WTC11 (cell line): ENCODE data around the gene PLEKHA6. TPM values are rescaled to one million over a fixed set of nuclear protein-coding genes. Genes with fewer than 3 reads are reported as not detected.

Experiments
- ATAC-seq: fragments of 200-7000 bp; cut with Tn5 transposase; 2 replicates; pipeline ENCODE4 v1.10.0; 2021; ENCODE audit warnings: mild to moderate bottlenecking, moderate library complexity
- CTCF ChIA-PET: fragments of 300-600 bp; sonication (Branson Sonifier 250); formaldehyde crosslinking; loops from one replicate; lab custom pipeline; 2021; ENCODE audit warnings: antibody characterized with exemption; lab: Charles Lee
- POLR2A ChIA-PET: fragments of 350-600 bp; sonication (Branson Sonifier 250); formaldehyde crosslinking; loops from one replicate; lab custom pipeline; 2021; ENCODE audit warnings: antibody characterized with exemption; lab: Charles Lee
- DNase-seq: peaks from one replicate; pipeline ENCODE4 v3.0.0; 2021; ENCODE audit warnings: low spot score
- H3K27ac Mint-ChIP-seq: 2 replicates; pipeline ENCODE4 v1.8.0; 2021; ENCODE audit warnings: mixed read lengths
- H3K27me3 Mint-ChIP-seq: 2 replicates; pipeline ENCODE4 v1.8.0; 2021; ENCODE audit warnings: low read depth, mild to moderate bottlenecking, moderate library complexity, mixed read lengths
- H3K36me3 Mint-ChIP-seq: 2 replicates; pipeline ENCODE4 v1.8.0; 2021; ENCODE audit warnings: mixed read lengths
- H3K4me1 Mint-ChIP-seq: 2 replicates; pipeline ENCODE4 v1.8.0; 2022; ENCODE audit warnings: mixed read lengths
- H3K4me3 Mint-ChIP-seq: 2 replicates; pipeline ENCODE4 v1.8.0; 2021; ENCODE audit warnings: mild to moderate bottlenecking, moderate library complexity, mixed read lengths
- H3K9me3 Mint-ChIP-seq: 2 replicates; pipeline ENCODE4 v1.8.0; 2021; ENCODE audit warnings: mixed read lengths
- CDX4 ChIP-seq: fragments of 250-450 bp; sonication (Bioruptor Pico); IDR thresholded peaks from 2 replicates; pipeline ENCODE4 v1.9.0; 2021; ENCODE audit warnings: moderate library complexity, mild to moderate bottlenecking, inconsistent platforms, borderline replicate concordance
- CTCF ChIP-seq: fragments of 200-600 bp; IDR thresholded peaks from 2 replicates; pipeline ENCODE4 v1.8.0; 2022; ENCODE audit warnings: antibody characterized with exemption
- ERG ChIP-seq: fragments of 250-450 bp; sonication (Bioruptor Pico); IDR thresholded peaks from 2 replicates; pipeline ENCODE4 v1.8.0; 2021; ENCODE audit warnings: mild to moderate bottlenecking
- ESRRA ChIP-seq: sonication (generic); formaldehyde crosslinking; IDR thresholded peaks from 2 replicates; pipeline ENCODE4 v1.8.1; 2022; ENCODE audit warnings: mild to moderate bottlenecking, missing genetic modification reagents, borderline replicate concordance
- FOXJ3 ChIP-seq: sonication (generic); formaldehyde crosslinking; IDR thresholded peaks from 2 replicates; pipeline ENCODE4 v1.9.0; 2021; ENCODE audit warnings: missing genetic modification reagents, mild to moderate bottlenecking, borderline replicate concordance
- GRHL2 ChIP-seq: fragments of 250-450 bp; sonication (Bioruptor Pico); IDR thresholded peaks from 2 replicates; pipeline ENCODE4 v1.8.0; 2022; ENCODE audit warnings: mild to moderate bottlenecking, moderate library complexity; ENCODE audit not compliant: insufficient replicate concordance, severe bottlenecking
- HMGA2 ChIP-seq: fragments of 250-450 bp; sonication (Bioruptor Pico); IDR thresholded peaks from 2 replicates; pipeline ENCODE4 v1.4.0; 2021; ENCODE audit warnings: mild to moderate bottlenecking, moderate library complexity
- HMGXB4 ChIP-seq: sonication (generic); formaldehyde crosslinking; IDR thresholded peaks from 2 replicates; pipeline ENCODE4 v1.8.1; 2023; ENCODE audit warnings: mild to moderate bottlenecking, moderate library complexity, missing genetic modification reagents
- KAT7 ChIP-seq: sonication (generic); formaldehyde crosslinking; IDR thresholded peaks from 2 replicates; pipeline ENCODE4 v1.8.1; 2023; ENCODE audit warnings: missing genetic modification reagents, mild to moderate bottlenecking, borderline replicate concordance
- NFYB ChIP-seq: sonication (generic); formaldehyde crosslinking; conservative IDR thresholded peaks from 2 replicates; pipeline ENCODE4 v1.8.0; 2022; ENCODE audit warnings: low read depth, missing genetic modification reagents
- NR3C1 ChIP-seq: sonication (generic); formaldehyde crosslinking; conservative IDR thresholded peaks from 2 replicates; pipeline ENCODE4 v1.8.1; 2023; ENCODE audit warnings: low read depth, mild to moderate bottlenecking, missing genetic modification reagents
- PREB ChIP-seq: sonication (generic); formaldehyde crosslinking; IDR thresholded peaks from 2 replicates; pipeline ENCODE4 v1.8.1; 2022; ENCODE audit warnings: mild to moderate bottlenecking, missing genetic modification reagents, moderate library complexity, borderline replicate concordance
- PRRX2 ChIP-seq: fragments of 250-450 bp; sonication (Bioruptor Pico); IDR thresholded peaks from 2 replicates; pipeline ENCODE4 v1.8.0; 2021; ENCODE audit warnings: mild to moderate bottlenecking
- SOX15 ChIP-seq: fragments of 250-450 bp; sonication (Bioruptor Pico); IDR thresholded peaks from 2 replicates; pipeline ENCODE4 v1.9.0; 2021; ENCODE audit warnings: mild to moderate bottlenecking
- TP53 ChIP-seq: sonication (generic); formaldehyde crosslinking; IDR thresholded peaks from 2 replicates; pipeline ENCODE4 v1.8.1; 2023; ENCODE audit warnings: mild to moderate bottlenecking, missing genetic modification reagents
- ZBTB21 ChIP-seq: sonication (generic); formaldehyde crosslinking; IDR thresholded peaks from 2 replicates; pipeline ENCODE4 v1.8.1; 2023; ENCODE audit warnings: mild to moderate bottlenecking, missing genetic modification reagents, borderline replicate concordance
- ZNF232 ChIP-seq: sonication (generic); formaldehyde crosslinking; IDR thresholded peaks from 2 replicates; pipeline ENCODE4 v1.8.0; 2022; ENCODE audit warnings: mild to moderate bottlenecking, missing genetic modification reagents
- ZNF263 ChIP-seq: sonication (generic); formaldehyde crosslinking; IDR thresholded peaks from 2 replicates; pipeline ENCODE4 v1.8.1; 2022; ENCODE audit warnings: low read depth, mild to moderate bottlenecking, moderate library complexity, missing genetic modification reagents
- ZNF396 ChIP-seq: fragments of 250-450 bp; sonication (Bioruptor Pico); IDR thresholded peaks from 2 replicates; pipeline ENCODE4 v1.8.0; 2021; ENCODE audit warnings: mild to moderate bottlenecking, moderate library complexity, borderline replicate concordance
- total RNA-seq: library from RNA; stranded (reverse); gene quantifications from 3 replicates; pipeline ENCODE4 v1.2.3, GENCODE V29; 2021
- TF ChIP-seq, protein P1 (sequence below): sonication (generic); formaldehyde crosslinking; IDR thresholded peaks from 2 replicates; pipeline ENCODE4 v1.8.0; 2023; ENCODE audit warnings: missing genetic modification reagents

PLEKHA6 gene
- total RNA-seq, 1 experiment from 2014 or later: 11.6 TPM

DNA sequence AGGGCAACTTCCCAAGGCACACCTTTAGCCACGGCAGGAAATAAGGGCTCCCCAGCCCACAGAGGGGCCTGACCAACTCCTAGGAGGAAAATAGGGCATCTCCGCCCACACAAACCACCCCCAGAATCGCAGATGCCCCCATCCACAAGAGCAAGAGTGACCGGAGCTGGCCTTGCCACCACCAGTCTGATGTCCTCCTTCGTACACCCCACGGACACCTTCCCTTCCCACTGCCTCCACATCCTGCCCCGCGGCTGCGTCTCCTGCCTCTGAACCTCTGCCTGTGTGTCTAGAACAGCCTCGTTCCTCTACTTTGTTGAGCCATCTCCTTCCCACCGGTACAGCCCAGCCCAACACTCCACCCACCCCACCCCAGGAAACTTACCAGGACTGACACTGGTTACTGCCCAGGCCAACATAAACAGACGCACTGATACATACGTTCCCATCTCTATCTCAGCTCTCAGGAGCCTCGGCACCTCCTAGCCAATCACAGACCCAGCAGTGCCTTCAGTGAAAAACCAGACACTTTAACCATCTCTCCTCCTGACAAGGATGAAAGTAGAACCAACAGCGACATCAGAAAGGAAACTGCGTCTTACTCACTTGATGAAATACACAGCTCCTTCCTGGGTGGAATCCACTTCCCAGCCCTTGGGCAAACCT lies 7.6 kb upstream of the PLEKHA6 start:
- DNase-seq: no peak
- Mint-ChIP-seq H3K4me3 (no peak overlapping the region), H3K36me3 (no peaks in the 10 kb centered on the region), H3K4me1 (peaks cover 5% of the 10 kb centered on the region), H3K9me3 (no peaks in the 10 kb centered on the region), H3K27me3 (peaks cover 11% of the 10 kb centered on the region), H3K27ac (no peak overlapping the region)
- no peak for TF ChIP-seq NR3C1
- no peak for TF ChIP-seq GRHL2 (CRISPR knock-in tag)
- TF ChIP-seq, protein P1, sequence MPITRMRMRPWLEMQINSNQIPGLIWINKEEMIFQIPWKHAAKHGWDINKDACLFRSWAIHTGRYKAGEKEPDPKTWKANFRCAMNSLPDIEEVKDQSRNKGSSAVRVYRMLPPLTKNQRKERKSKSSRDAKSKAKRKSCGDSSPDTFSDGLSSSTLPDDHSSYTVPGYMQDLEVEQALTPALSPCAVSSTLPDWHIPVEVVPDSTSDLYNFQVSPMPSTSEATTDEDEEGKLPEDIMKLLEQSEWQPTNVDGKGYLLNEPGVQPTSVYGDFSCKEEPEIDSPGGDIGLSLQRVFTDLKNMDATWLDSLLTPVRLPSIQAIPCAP: no peak
- TF ChIP-seq ESRRA (CRISPR knock-in tag): no peak
- no peak for TF ChIP-seq SOX15
- no peak for TF ChIP-seq HMGA2 (CRISPR knock-in tag)
- TF ChIP-seq CDX4 (CRISPR knock-in tag): no peak
- no peak for TF ChIP-seq ZNF396 (CRISPR knock-in tag)
- no peak for TF ChIP-seq ERG (CRISPR knock-in tag)
- TF ChIP-seq PRRX2: no peak
- no peak for TF ChIP-seq TP53
- no peak for TF ChIP-seq ZNF263 (CRISPR knock-in tag)
- no peak for TF ChIP-seq ZNF232 (CRISPR knock-in tag)
- no peak for TF ChIP-seq HMGXB4
- TF ChIP-seq PREB (CRISPR knock-in tag): no peak
- TF ChIP-seq NFYB (CRISPR knock-in tag): no peak
- CTCF ChIA-PET: interaction anchor here (1.2 to 4.6 kb wide), 6 partner anchors 11 to 204 kb away, joined by 3 to 21 read pairs (median 6); partner anchors contain the start of gene GOLT1A
- POLR2A ChIA-PET: no interaction called here
- ATAC-seq: no peak

- TF ChIP-seq ZNF263 (CRISPR knock-in tag) (peak; percentile 51; the same call in 1 of the 2 replicates), CTCF (peak; percentile 29; the same call in 1 of the 2 replicates), KAT7 (no peak), ZBTB21 (CRISPR knock-in tag) (no peak), FOXJ3 (no peak)
- H3K9me3 Mint-ChIP-seq: no peaks in the 10 kb centered on the region
- H3K27ac Mint-ChIP-seq: no peak overlapping the region
- peaks cover 16% of the 10 kb centered on the region for H3K27me3 Mint-ChIP-seq
- CTCF ChIA-PET: interaction anchor here (1.2 to 4.6 kb wide), 6 partner anchors 11 to 204 kb away, joined by 3 to 21 read pairs (median 6); partner anchors contain the start of gene GOLT1A
- DNase-seq (peak; percentile 75), ATAC-seq (peak; percentile 68)
- no peak overlapping the region for H3K4me3 Mint-ChIP-seq
- POLR2A ChIA-PET: no interaction called here
- H3K4me1 Mint-ChIP-seq: peaks cover 5% of the 10 kb centered on the region
- H3K36me3 Mint-ChIP-seq: no peaks in the 10 kb centered on the region
These were observed 7.0 kb upstream of the PLEKHA6 start for GRCh38 chr1:204366759-204367158.
